IPS-11a (cell line): ENCODE measurements around the gene AGMO.

Source experiments
- H3K4me3 ChIP-seq: one replicate; pipeline ENCODE4 v1.5.1; 2013; ENCODE audit warnings: low read depth, low read length, control low read depth

The AGMO gene

GRCh38 chr7:15245831-15246230 is 316.0 kb downstream of the AGMO start:
- H3K4me3 ChIP-seq: no peak overlapping the region

GRCh38 chr7:15239801-15240200 is 322.0 kb downstream of the AGMO start:
- H3K4me3 ChIP-seq: no peak overlapping the region

- H3K4me3 ChIP-seq: no peak overlapping the region
Observed at GRCh38 chr7:15236952-15237351, 324.9 kb downstream of the AGMO start.

GRCh38 chr7:15234431-15234830 is 327.4 kb downstream of the AGMO start:
- H3K4me3 ChIP-seq: no peak overlapping the region

- H3K4me3 ChIP-seq: no peak overlapping the region
Observed at GRCh38 chr7:15228831-15229230, 333.0 kb downstream of the AGMO start.

- H3K4me3 ChIP-seq: no peak overlapping the region
Observed at GRCh38 chr7:15225981-15226380, 335.8 kb downstream of the AGMO start.

- no peak overlapping the region for H3K4me3 ChIP-seq
Observed at GRCh38 chr7:15219758-15220157, 342.1 kb downstream of the AGMO start.

- H3K4me3 ChIP-seq: no peak overlapping the region
Observed at GRCh38 chr7:15218261-15218660, 343.6 kb downstream of the AGMO start.

- no peak overlapping the region for H3K4me3 ChIP-seq
Observed at GRCh38 chr7:15215616-15216015, 346.2 kb downstream of the AGMO start.

GRCh38 chr7:15214976-15215375 is 346.8 kb downstream of the AGMO start:
- no peak overlapping the region for H3K4me3 ChIP-seq

GRCh38 chr7:15213093-15213492 is 348.7 kb downstream of the AGMO start:
- no peak overlapping the region for H3K4me3 ChIP-seq

GRCh38 chr7:15209429-15209828 is 352.4 kb downstream of the AGMO start:
- H3K4me3 ChIP-seq: no peak overlapping the region

GRCh38 chr7:15204421-15204820 is 357.4 kb downstream of the AGMO start:
- no peak overlapping the region for H3K4me3 ChIP-seq

- no peak overlapping the region for H3K4me3 ChIP-seq
Observed at GRCh38 chr7:15199482-15199881, 362.3 kb downstream of the AGMO start.

- H3K4me3 ChIP-seq: no peak overlapping the region
Observed at GRCh38 chr7:15197042-15197977, 364.5 kb downstream of the AGMO start.

GRCh38 chr7:15178065-15178464 is 383.8 kb downstream of the AGMO start:
- no peak overlapping the region for H3K4me3 ChIP-seq

- H3K4me3 ChIP-seq: no peak overlapping the region
Observed at GRCh38 chr7:15176089-15176488, 385.7 kb downstream of the AGMO start.

GRCh38 chr7:15175152-15175551 is 386.7 kb downstream of the AGMO start:
- H3K4me3 ChIP-seq: no peak overlapping the region

- no peak overlapping the region for H3K4me3 ChIP-seq
Observed at GRCh38 chr7:15174485-15174884, 387.3 kb downstream of the AGMO start.

- H3K4me3 ChIP-seq: no peak overlapping the region
Observed at GRCh38 chr7:15168489-15168888, 393.3 kb downstream of the AGMO start.

GRCh38 chr7:15167912-15168311 is 393.9 kb downstream of the AGMO start:
- H3K4me3 ChIP-seq: no peak overlapping the region

- H3K4me3 ChIP-seq: no peak overlapping the region
Observed at GRCh38 chr7:15166620-15167019, 395.2 kb downstream of the AGMO start.

- H3K4me3 ChIP-seq: no peak overlapping the region
Observed at GRCh38 chr7:15159261-15159660, 402.6 kb downstream of the AGMO start.
